NCI-H2081 treated with DMSO at 0.1 percent for 48 hours (cell line): ENCODE data around the gene EIF4E.
"Not testable (repeated sequence)": the region's sequence is repeated elsewhere in the genome, so short reads cannot be mapped to it uniquely, and the experiment has no call there.

Source experiments
- DNase-seq: peaks from one replicate; lab custom pipeline; 2025; lab: John Stamatoyannopoulos, UW

Gene EIF4E

GRCh38 chr4:98928505-98929340 is at the start of gene EIF4E:
Gene EIF4E, minus strand, starts transcription at chr4:98929133. Its CDS starts 21 bp downstream, at chr4:98929112.
- DNase-seq: peak; percentile 92

GRCh38 chr4:98977557-98977956 is 48.6 kb upstream of the EIF4E start:
- no peak for DNase-seq

- no peak for DNase-seq
Measured at GRCh38 chr4:98976716-98977115, 47.8 kb upstream of the EIF4E start.

GRCh38 chr4:98969878-98970785 is 41.2 kb upstream of the EIF4E start:
- no peak for DNase-seq

GRCh38 chr4:98967786-98968329 is 38.9 kb upstream of the EIF4E start:
- no peak for DNase-seq

GRCh38 chr4:98966926-98967325 is 38.0 kb upstream of the EIF4E start:
- DNase-seq: no peak

- no peak for DNase-seq
Measured at GRCh38 chr4:98963538-98964433, 34.9 kb upstream of the EIF4E start.

- DNase-seq: no peak
Measured at GRCh38 chr4:98961770-98962169, 32.8 kb upstream of the EIF4E start.

- no peak for DNase-seq
Measured at GRCh38 chr4:98959411-98959810, 30.5 kb upstream of the EIF4E start.

GRCh38 chr4:98958065-98958464 is 29.1 kb upstream of the EIF4E start:
- no peak for DNase-seq

- no peak for DNase-seq
Measured at GRCh38 chr4:98955229-98955628, 26.3 kb upstream of the EIF4E start.

GRCh38 chr4:98951710-98952109 is 22.8 kb upstream of the EIF4E start:
- DNase-seq: no peak

GRCh38 chr4:98950925-98951324 is 22.0 kb upstream of the EIF4E start:
- no peak for DNase-seq

GRCh38 chr4:98946359-98946758 is 17.4 kb upstream of the EIF4E start:
- no peak for DNase-seq

- DNase-seq: no peak
Measured at GRCh38 chr4:98945297-98945850, 16.4 kb upstream of the EIF4E start.

- no peak for DNase-seq
Measured at GRCh38 chr4:98939892-98940298, 11.0 kb upstream of the EIF4E start.

- DNase-seq: no peak
Measured at GRCh38 chr4:98939438-98939837, 10.5 kb upstream of the EIF4E start.

- no peak for DNase-seq
Measured at GRCh38 chr4:98937986-98938720, 9.2 kb upstream of the EIF4E start.

GRCh38 chr4:98935633-98936032 is 6.7 kb upstream of the EIF4E start:
- DNase-seq: no peak

GRCh38 chr4:98934851-98935250 is 5.9 kb upstream of the EIF4E start:
- not testable (repeated sequence) for DNase-seq

- DNase-seq: no peak
Measured at GRCh38 chr4:98932539-98932938, 3.6 kb upstream of the EIF4E start.
